NT2/D1 (cell line): ENCODE data around the gene DMXL2.

ENCODE experiments used
- DNase-seq: peaks from one replicate; pipeline ENCODE4 v3.0.0-alpha.2; 2011; ENCODE audit warnings: low read depth, low spot score
- H3K27me3 ChIP-seq: 2 replicates; pipeline ENCODE4 v1.6.0; 2011; ENCODE audit warnings: mild to moderate bottlenecking; ENCODE audit not compliant: insufficient read length, insufficient read depth
- H3K36me3 ChIP-seq: 2 replicates; pipeline ENCODE4 v1.6.1; 2011; ENCODE audit warnings: mild to moderate bottlenecking, low read length, mixed read lengths; ENCODE audit not compliant: insufficient read depth, insufficient read length
- H3K4me1 ChIP-seq: 2 replicates; pipeline ENCODE4 v1.5.1; 2011; ENCODE audit not compliant: insufficient read depth, insufficient read length
- H3K4me3 ChIP-seq: 2 replicates; pipeline ENCODE4 v1.5.1; 2011; ENCODE audit warnings: low read depth; ENCODE audit not compliant: insufficient read length
- H3K9ac ChIP-seq: 2 replicates; pipeline ENCODE4 v1.6.0; 2011; ENCODE audit warnings: low read depth; ENCODE audit not compliant: insufficient read length
- H3K9me3 ChIP-seq: 2 replicates; pipeline ENCODE4 v1.5.1; 2011; ENCODE audit warnings: mild to moderate bottlenecking, low read length; ENCODE audit not compliant: insufficient read depth
- SUZ12 ChIP-seq: IDR thresholded peaks from 2 replicates; pipeline ENCODE4 v1.6.1; 2011; ENCODE audit not compliant: insufficient read length, insufficient read depth; ENCODE audit errors: extremely low read depth
- YY1 ChIP-seq: IDR thresholded peaks from 2 replicates; pipeline ENCODE4 v1.6.1; 2011; ENCODE audit not compliant: insufficient read length, insufficient read depth
- ZNF274 ChIP-seq: IDR thresholded peaks from 2 replicates; pipeline ENCODE4 v1.6.1; 2011; ENCODE audit warnings: mild to moderate bottlenecking, low read depth, low read length

Gene DMXL2

GRCh38 chr15:51634591-51635198 lies 12.1 kb upstream of the DMXL2 start:
- no peaks in the 10 kb centered on the region for H3K9me3 ChIP-seq
- no peak overlapping the region for H3K9ac ChIP-seq
- no peak for DNase-seq
- H3K36me3 ChIP-seq = no peaks in the 10 kb centered on the region
- no peaks in the 10 kb centered on the region for H3K27me3 ChIP-seq
- no peaks in the 10 kb centered on the region for H3K4me1 ChIP-seq
- H3K4me3 ChIP-seq = no peak overlapping the region
- no peak for TF ChIP-seq YY1
- TF ChIP-seq ZNF274 = no peak
- TF ChIP-seq SUZ12 = no peak

- H3K36me3 ChIP-seq = no peaks in the 10 kb centered on the region
- no peaks in the 10 kb centered on the region for H3K27me3 ChIP-seq
- no peak for DNase-seq
- H3K9me3 ChIP-seq = no peaks in the 10 kb centered on the region
- H3K4me3 ChIP-seq = no peak overlapping the region
- no peak overlapping the region for H3K9ac ChIP-seq
- TF ChIP-seq ZNF274 (no peak), YY1 (no peak), SUZ12 (no peak)
- no peaks in the 10 kb centered on the region for H3K4me1 ChIP-seq
Measured at GRCh38 chr15:51629612-51630011, 7.0 kb upstream of the DMXL2 start.

- H3K27me3 ChIP-seq = peaks cover 9% of the 10 kb centered on the region
- no peak overlapping the region for H3K9ac ChIP-seq
- no peaks in the 10 kb centered on the region for H3K9me3 ChIP-seq
- no peaks in the 10 kb centered on the region for H3K4me1 ChIP-seq
- no peak for TF ChIP-seq ZNF274
- no peaks in the 10 kb centered on the region for H3K36me3 ChIP-seq
- DNase-seq = no peak
- H3K4me3 ChIP-seq = no peak overlapping the region
Measured at GRCh38 chr15:51625236-51625635, 2.7 kb upstream of the DMXL2 start.

GRCh38 chr15:51624022-51624421 lies 1.5 kb upstream of the DMXL2 start:
- H3K36me3 ChIP-seq = no peaks in the 10 kb centered on the region
- no peak for DNase-seq
- H3K27me3 ChIP-seq = peaks cover 9% of the 10 kb centered on the region
- TF ChIP-seq ZNF274 (no peak), YY1 (no peak), SUZ12 (no peak)
- no peaks in the 10 kb centered on the region for H3K9me3 ChIP-seq
- no peak overlapping the region for H3K4me3 ChIP-seq
- H3K4me1 ChIP-seq = no peaks in the 10 kb centered on the region
- no peak overlapping the region for H3K9ac ChIP-seq

GRCh38 chr15:51623386-51623938 lies 891 bp upstream of the DMXL2 start:
- no peak for DNase-seq

GRCh38 chr15:51621936-51622603 lies 501 bp downstream of the DMXL2 start:
- Histone ChIP-seq H3K27me3 (peaks cover 9% of the 10 kb centered on the region), H3K9ac (peak overlapping the region; percentile 89), H3K36me3 (no peaks in the 10 kb centered on the region), H3K4me1 (no peaks in the 10 kb centered on the region), H3K9me3 (no peaks in the 10 kb centered on the region), H3K4me3 (peak overlapping the region; percentile 84)
- TF ChIP-seq SUZ12 = no peak
- no peak for TF ChIP-seq ZNF274
- TF ChIP-seq YY1 = no peak
- peak; percentile 16 for DNase-seq

More at GRCh38 chr15:51623386-51623938, 891 bp upstream of the DMXL2 start:
- H3K9ac ChIP-seq = peak overlapping the region; percentile 89
- TF ChIP-seq YY1 (no peak), ZNF274 (no peak), SUZ12 (no peak)
- H3K4me3 ChIP-seq = peak overlapping the region; percentile 84
- no peaks in the 10 kb centered on the region for H3K9me3 ChIP-seq
- H3K27me3 ChIP-seq = peaks cover 9% of the 10 kb centered on the region
- H3K4me1 ChIP-seq = no peaks in the 10 kb centered on the region
- no peaks in the 10 kb centered on the region for H3K36me3 ChIP-seq

- peaks cover 9% of the 10 kb centered on the region for H3K27me3 ChIP-seq
- H3K9ac ChIP-seq = peak overlapping the region; percentile 89
- no peaks in the 10 kb centered on the region for H3K9me3 ChIP-seq
- no peak for DNase-seq
- H3K4me1 ChIP-seq = no peaks in the 10 kb centered on the region
- no peaks in the 10 kb centered on the region for H3K36me3 ChIP-seq
- peak overlapping the region; percentile 84 for H3K4me3 ChIP-seq
- TF ChIP-seq ZNF274 = no peak
- no peak for TF ChIP-seq SUZ12
- TF ChIP-seq YY1 = no peak
Measured at GRCh38 chr15:51621155-51621765, 1.3 kb downstream of the DMXL2 start.
